ENCODE measurements around the gene ULK2.

Gene ULK2

DNA sequence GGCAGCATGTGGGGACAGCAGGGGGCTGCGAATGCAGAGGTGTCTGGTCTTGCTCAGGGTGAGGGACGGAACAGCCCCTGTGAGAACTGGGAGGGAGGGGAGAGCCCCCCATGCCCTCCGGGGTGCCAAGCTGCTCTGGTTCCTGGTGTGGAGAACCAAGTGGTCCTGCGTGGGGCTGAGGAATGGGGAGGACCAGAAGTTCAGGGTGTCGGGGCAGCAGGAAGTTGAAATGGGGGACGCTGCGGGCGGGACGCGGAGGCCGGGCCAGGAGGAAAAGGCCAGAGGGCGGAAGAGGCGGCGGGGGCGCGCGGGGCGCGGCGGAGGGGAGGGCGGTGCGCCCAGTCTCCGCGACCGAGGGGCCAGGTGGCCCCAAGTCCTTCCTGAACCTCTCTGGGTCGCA lies 123.2 kb downstream of the ULK2 start:
- no peaks in the 10 kb centered on the region for H3K9me2 ChIP-seq (replicated peaks; ENCODE audit: low read depth, low read length)
- H3K36me3 ChIP-seq (ENCODE audit: insufficient read depth, low read length) = no peaks in the 10 kb centered on the region
- no peaks in the 10 kb centered on the region for H3K79me2 ChIP-seq (ENCODE audit: insufficient read depth, low read length)
- no peaks in the 10 kb centered on the region for H3F3A ChIP-seq (ENCODE audit: low read depth)
- H3K4me1 ChIP-seq (ENCODE audit: insufficient read depth, low read length, poor library complexity, severe bottlenecking) = no peaks in the 10 kb centered on the region
- H3K4me2 ChIP-seq (ENCODE audit: low read depth, low read length, poor library complexity, severe bottlenecking) = no peak overlapping the region
- no peaks in the 10 kb centered on the region for H3K27me3 ChIP-seq (ENCODE audit: insufficient read depth, low read length, poor library complexity, severe bottlenecking)
- no peaks in the 10 kb centered on the region for H4K20me1 ChIP-seq (ENCODE audit: insufficient read depth, low read length, poor library complexity, severe bottlenecking)
- H3K9ac ChIP-seq (ENCODE audit: low read depth, low read length, poor library complexity, severe bottlenecking) = no peak overlapping the region
- no peak overlapping the region for H3K4me3 ChIP-seq (ENCODE audit: low read length, poor library complexity, severe bottlenecking)
- TF ChIP-seq EZH2phosphoT487 (IDR thresholded peaks at IDR 0.05; ENCODE audit: borderline replicate concordance) = no peak
- TF ChIP-seq, protein P1, sequence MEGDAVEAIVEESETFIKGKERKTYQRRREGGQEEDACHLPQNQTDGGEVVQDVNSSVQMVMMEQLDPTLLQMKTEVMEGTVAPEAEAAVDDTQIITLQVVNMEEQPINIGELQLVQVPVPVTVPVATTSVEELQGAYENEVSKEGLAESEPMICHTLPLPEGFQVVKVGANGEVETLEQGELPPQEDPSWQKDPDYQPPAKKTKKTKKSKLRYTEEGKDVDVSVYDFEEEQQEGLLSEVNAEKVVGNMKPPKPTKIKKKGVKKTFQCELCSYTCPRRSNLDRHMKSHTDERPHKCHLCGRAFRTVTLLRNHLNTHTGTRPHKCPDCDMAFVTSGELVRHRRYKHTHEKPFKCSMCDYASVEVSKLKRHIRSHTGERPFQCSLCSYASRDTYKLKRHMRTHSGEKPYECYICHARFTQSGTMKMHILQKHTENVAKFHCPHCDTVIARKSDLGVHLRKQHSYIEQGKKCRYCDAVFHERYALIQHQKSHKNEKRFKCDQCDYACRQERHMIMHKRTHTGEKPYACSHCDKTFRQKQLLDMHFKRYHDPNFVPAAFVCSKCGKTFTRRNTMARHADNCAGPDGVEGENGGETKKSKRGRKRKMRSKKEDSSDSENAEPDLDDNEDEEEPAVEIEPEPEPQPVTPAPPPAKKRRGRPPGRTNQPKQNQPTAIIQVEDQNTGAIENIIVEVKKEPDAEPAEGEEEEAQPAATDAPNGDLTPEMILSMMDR (conservative IDR thresholded peaks at IDR 0.05; ENCODE audit: low read length) = no peak
- H2AFZ ChIP-seq (ENCODE audit: low read length) = no peak overlapping the region
- H3K9me3 ChIP-seq (ENCODE audit: insufficient read depth, low read depth, low read length) = no peaks in the 10 kb centered on the region

DNA sequence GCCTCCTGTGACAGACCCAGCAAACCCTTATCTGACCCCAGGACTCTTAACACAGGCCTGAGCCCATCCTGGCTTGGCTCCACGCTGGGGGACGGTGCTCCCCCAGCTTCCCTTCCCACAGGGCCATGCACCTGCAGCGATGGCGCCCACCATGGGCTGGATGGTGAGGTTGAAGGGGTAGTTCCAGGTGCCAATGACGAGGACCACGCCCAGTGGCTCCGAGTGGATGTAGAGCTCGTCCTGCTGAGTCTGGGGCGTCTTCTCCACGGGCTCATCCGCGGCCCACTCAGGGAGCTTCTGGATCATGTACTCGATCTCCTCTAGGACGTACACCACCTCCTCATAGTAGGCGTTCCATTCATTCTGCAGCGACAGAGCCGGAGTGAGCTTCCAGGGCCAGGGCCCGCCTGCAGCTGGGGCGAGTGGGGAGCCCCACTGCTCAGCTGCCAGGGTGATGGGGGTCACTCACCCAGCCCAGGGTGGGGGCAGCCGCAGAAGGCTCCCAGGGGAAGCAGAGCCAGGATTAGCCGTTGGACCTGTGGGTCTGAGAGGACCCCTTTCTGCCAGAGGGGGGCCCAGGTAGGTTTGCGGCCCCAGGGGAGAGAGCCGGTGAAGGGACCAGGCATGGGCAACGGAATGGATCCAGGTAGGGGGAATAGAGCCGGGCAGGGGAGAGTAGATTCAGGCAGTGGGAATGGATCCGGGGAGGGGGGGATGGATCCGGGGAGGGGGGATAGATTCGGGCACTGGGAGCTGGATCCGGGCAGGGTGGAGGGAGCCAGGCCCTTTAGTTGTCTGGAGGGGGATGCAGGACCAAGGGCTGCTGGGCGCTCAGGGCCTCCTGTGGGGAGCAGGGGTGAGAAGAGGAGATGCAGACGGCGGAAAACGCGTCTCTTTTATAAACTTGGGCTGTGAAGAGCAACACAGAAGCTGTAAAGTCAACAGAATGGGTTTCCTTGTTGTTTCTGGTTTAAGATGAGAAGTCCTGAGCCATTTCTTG lies 124.3 kb downstream of the ULK2 start:
- Histone ChIP-seq H3K4me3 (ENCODE audit: low read length, poor library complexity, severe bottlenecking) (no peak overlapping the region), H3K9ac (ENCODE audit: low read depth, low read length, poor library complexity, severe bottlenecking) (no peak overlapping the region)
- TF ChIP-seq EZH2phosphoT487 (IDR thresholded peaks at IDR 0.05; ENCODE audit: borderline replicate concordance) = no peak
- TF ChIP-seq, protein P1 (conservative IDR thresholded peaks at IDR 0.05; ENCODE audit: low read length) = no peak

DNA sequence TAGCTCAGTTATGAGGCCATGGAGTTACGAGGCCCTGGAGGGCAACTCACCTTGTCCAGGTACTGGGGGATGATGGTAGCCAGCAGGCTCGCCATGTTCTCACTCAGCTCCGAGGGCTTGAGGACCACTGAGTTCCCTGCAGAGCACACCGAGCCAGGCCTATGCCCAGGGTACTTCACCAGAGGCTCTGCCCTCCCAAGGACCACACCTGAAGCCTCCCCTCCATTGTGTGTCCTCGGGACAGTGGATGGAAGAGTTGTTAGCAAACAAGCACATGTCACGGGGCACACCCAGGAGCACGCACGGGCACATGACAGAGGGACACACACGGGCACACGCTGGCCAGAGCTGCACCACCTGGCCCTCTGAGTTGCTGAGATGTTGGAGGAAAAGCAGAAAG lies 125.2 kb downstream of the ULK2 start:
- TF ChIP-seq EZH2phosphoT487 (IDR thresholded peaks at IDR 0.05; ENCODE audit: borderline replicate concordance) = no peak
- TF ChIP-seq, protein P1 (conservative IDR thresholded peaks at IDR 0.05; ENCODE audit: low read length) = no peak

More for the DNA sequence above, 124.3 kb downstream of the ULK2 start:
- no peaks in the 10 kb centered on the region for H4K20me1 ChIP-seq (ENCODE audit: insufficient read depth, low read length, poor library complexity, severe bottlenecking)
- no peaks in the 10 kb centered on the region for H3K9me2 ChIP-seq (replicated peaks; ENCODE audit: low read depth, low read length)
- H3K4me1 ChIP-seq (ENCODE audit: insufficient read depth, low read length, poor library complexity, severe bottlenecking) = no peaks in the 10 kb centered on the region
- no peaks in the 10 kb centered on the region for H3K36me3 ChIP-seq (ENCODE audit: insufficient read depth, low read length)
- H3K9me3 ChIP-seq (ENCODE audit: insufficient read depth, low read depth, low read length) = no peaks in the 10 kb centered on the region
- no peaks in the 10 kb centered on the region for H3F3A ChIP-seq (ENCODE audit: low read depth)
- no peak overlapping the region for H2AFZ ChIP-seq (ENCODE audit: low read length)
- no peak overlapping the region for H3K4me2 ChIP-seq (ENCODE audit: low read depth, low read length, poor library complexity, severe bottlenecking)
- H3K27me3 ChIP-seq (ENCODE audit: insufficient read depth, low read length, poor library complexity, severe bottlenecking) = no peaks in the 10 kb centered on the region
- no peaks in the 10 kb centered on the region for H3K79me2 ChIP-seq (ENCODE audit: insufficient read depth, low read length)

More for the DNA sequence above, 125.2 kb downstream of the ULK2 start:
- H3K4me2 ChIP-seq (ENCODE audit: low read depth, low read length, poor library complexity, severe bottlenecking) = no peak overlapping the region
- H3K27me3 ChIP-seq (ENCODE audit: insufficient read depth, low read length, poor library complexity, severe bottlenecking) = no peaks in the 10 kb centered on the region
- H3K9me3 ChIP-seq (ENCODE audit: insufficient read depth, low read depth, low read length) = no peaks in the 10 kb centered on the region
- H4K20me1 ChIP-seq (ENCODE audit: insufficient read depth, low read length, poor library complexity, severe bottlenecking) = no peaks in the 10 kb centered on the region
- H3K79me2 ChIP-seq (ENCODE audit: insufficient read depth, low read length) = no peaks in the 10 kb centered on the region
- no peaks in the 10 kb centered on the region for H3K4me1 ChIP-seq (ENCODE audit: insufficient read depth, low read length, poor library complexity, severe bottlenecking)
- no peak overlapping the region for H2AFZ ChIP-seq (ENCODE audit: low read length)
- H3K9me2 ChIP-seq (replicated peaks; ENCODE audit: low read depth, low read length) = no peaks in the 10 kb centered on the region
- no peak overlapping the region for H3K9ac ChIP-seq (ENCODE audit: low read depth, low read length, poor library complexity, severe bottlenecking)
- no peak overlapping the region for H3K4me3 ChIP-seq (ENCODE audit: low read length, poor library complexity, severe bottlenecking)
- no peaks in the 10 kb centered on the region for H3F3A ChIP-seq (ENCODE audit: low read depth)
- no peaks in the 10 kb centered on the region for H3K36me3 ChIP-seq (ENCODE audit: insufficient read depth, low read length)

Measured in Loucy (cell line).